HCT116 (cell line): ENCODE measurements around the gene PCDHA3.

Source experiments
- ELF1 ChIP-seq: IDR thresholded peaks from 2 replicates; pipeline ENCODE4 v1.6.1; 2012; ENCODE audit warnings: low read depth, borderline replicate concordance
- POLR2A ChIP-seq: IDR thresholded peaks from 2 replicates; pipeline ENCODE4 v1.7.0; 2011; ENCODE audit warnings: borderline replicate concordance; ENCODE audit not compliant: insufficient read depth, insufficient read length; ENCODE audit errors: extremely low read depth
- POLR2AphosphoS5 ChIP-seq: IDR thresholded peaks from 2 replicates; pipeline ENCODE4 v1.6.1; 2011; ENCODE audit warnings: mild to moderate bottlenecking, low read depth, low read length, moderate library complexity
- SRF ChIP-seq: IDR thresholded peaks from 2 replicates; pipeline ENCODE4 v1.6.1; 2012; ENCODE audit warnings: low read depth
- TCF7L2 ChIP-seq: IDR thresholded peaks from 2 replicates; pipeline ENCODE4 v1.7.0; 2011; ENCODE audit warnings: borderline replicate concordance, inconsistent platforms; ENCODE audit not compliant: insufficient read depth, insufficient read length; ENCODE audit errors: extremely low read depth
- YY1 ChIP-seq: IDR thresholded peaks from 2 replicates; pipeline ENCODE4 v1.6.1; 2011; ENCODE audit warnings: low read length, low read depth, moderate library complexity, mild to moderate bottlenecking; ENCODE audit not compliant: insufficient replicate concordance; ENCODE audit errors: extremely low read depth
- ZNF274 ChIP-seq: fragments of 200-500 bp; sonication (Bioruptor generic); IDR thresholded peaks from 2 replicates; pipeline ENCODE4 v1.6.1; 2014; ENCODE audit warnings: mild to moderate bottlenecking, low read depth, low read length, inconsistent platforms
- TF ChIP-seq, protein P1 (sequence below): IDR thresholded peaks from 2 replicates; pipeline ENCODE4 v1.6.1; 2012

DNA sequence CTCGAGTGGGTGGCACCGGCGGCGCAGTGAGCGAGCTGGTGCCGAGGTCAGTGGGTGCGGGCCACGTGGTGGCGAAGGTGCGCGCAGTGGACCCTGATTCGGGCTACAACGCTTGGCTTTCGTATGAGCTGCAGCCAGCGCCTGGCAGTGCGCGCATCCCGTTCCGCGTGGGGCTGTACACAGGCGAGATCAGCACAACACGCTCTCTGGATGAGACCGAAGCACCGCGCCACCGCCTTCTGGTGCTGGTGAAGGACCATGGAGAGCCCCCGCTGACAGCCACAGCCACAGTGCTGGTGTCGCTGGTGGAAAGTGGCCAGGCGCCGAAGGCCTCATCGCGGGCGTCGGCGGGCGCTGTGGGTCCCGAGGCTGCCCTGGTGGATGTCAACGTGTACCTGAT lies 22.6 kb downstream of the PCDHA3 start:
- TF ChIP-seq TCF7L2 (no peak), POLR2AphosphoS5 (no peak), ELF1 (no peak), POLR2A (no peak), SRF (no peak), ZNF274 (no peak), YY1 (no peak)
- TF ChIP-seq, protein P1, sequence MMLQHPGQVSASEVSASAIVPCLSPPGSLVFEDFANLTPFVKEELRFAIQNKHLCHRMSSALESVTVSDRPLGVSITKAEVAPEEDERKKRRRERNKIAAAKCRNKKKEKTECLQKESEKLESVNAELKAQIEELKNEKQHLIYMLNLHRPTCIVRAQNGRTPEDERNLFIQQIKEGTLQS = no peak
